Ectodermal cell (in vitro differentiated cells): Measurements from ENCODE around the gene SUGP2.

Source experiments
- H3K27ac ChIP-seq: 2 replicates; pipeline ENCODE4 v1.7.0; 2013; ENCODE audit warnings: mild to moderate bottlenecking, low read depth, low read length; ENCODE audit not compliant: insufficient read depth, poor library complexity, severe bottlenecking
- H3K27me3 ChIP-seq: 2 replicates; pipeline ENCODE4 v1.7.0; 2013; ENCODE audit warnings: mild to moderate bottlenecking, low read length; ENCODE audit not compliant: insufficient read depth, control insufficient read depth, poor library complexity, severe bottlenecking
- H3K36me3 ChIP-seq: one replicate; pipeline ENCODE4 v1.7.0; 2013; ENCODE audit warnings: low read length; ENCODE audit not compliant: control insufficient read depth, insufficient read depth
- H3K4me1 ChIP-seq: one replicate; pipeline ENCODE4 v1.7.0; 2013; ENCODE audit warnings: low read length; ENCODE audit not compliant: control insufficient read depth, insufficient read depth
- H3K4me3 ChIP-seq: 2 replicates; pipeline ENCODE4 v1.7.0; 2013; ENCODE audit warnings: low read depth, low read length, control low read depth; ENCODE audit not compliant: insufficient read depth
- H3K9me3 ChIP-seq: 2 replicates; pipeline ENCODE4 v1.7.0; 2013; ENCODE audit warnings: mild to moderate bottlenecking, low read length, moderate library complexity; ENCODE audit not compliant: control insufficient read depth
- WGBS, 2 experiments: methylation state at CpG; one replicate each; pipeline ENCODE4 v1.1.7; 2013; ENCODE audit warnings: missing lambda C conversion rate in 2 of 2; 5-methylcytosine and 5-hydroxymethylcytosine counted together

The SUGP2 gene

DNA sequence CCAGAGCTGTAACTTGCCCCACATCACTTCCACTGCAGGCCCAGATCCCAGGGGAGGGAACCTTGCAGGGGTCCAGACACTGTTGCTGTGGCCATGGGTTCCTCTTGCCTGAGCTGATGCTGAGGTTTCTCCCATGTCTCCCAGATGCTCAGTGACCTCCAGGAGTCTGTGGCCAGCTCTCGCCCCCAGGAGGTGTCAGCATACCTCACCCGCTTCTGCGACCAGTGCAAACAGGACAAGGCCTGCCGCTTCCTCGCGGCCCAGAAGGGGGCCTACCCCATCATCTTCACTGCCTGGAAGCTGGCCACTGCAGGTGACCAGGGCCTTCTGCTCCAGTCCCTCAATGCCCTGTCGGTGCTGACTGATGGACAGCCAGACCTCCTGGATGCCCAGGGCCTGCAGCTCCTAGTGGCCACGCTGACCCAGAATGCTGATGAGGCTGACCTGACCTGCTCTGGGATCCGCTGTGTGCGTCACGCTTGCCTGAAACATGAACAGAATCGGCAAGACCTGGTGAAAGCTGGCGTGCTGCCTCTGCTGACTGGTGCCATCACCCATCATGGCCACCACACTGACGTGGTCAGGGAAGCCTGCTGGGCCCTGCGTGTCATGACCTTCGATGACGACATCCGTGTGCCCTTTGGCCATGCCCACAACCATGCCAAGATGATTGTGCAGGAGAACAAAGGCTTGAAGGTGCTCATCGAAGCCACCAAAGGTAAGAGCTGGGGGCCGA lies 18.3 kb upstream of the SUGP2 start:
- Histone ChIP-seq H3K36me3 (peaks cover 40% of the 10 kb centered on the region), H3K4me3 (no peak overlapping the region), H3K9me3 (no peaks in the 10 kb centered on the region), H3K27ac (no peak overlapping the region), H3K4me1 (no peaks in the 10 kb centered on the region), H3K27me3 (no peaks in the 10 kb centered on the region)
- WGBS, 2 experiments, result 95% methylated on average over 20 of the region's 20 CpGs

DNA sequence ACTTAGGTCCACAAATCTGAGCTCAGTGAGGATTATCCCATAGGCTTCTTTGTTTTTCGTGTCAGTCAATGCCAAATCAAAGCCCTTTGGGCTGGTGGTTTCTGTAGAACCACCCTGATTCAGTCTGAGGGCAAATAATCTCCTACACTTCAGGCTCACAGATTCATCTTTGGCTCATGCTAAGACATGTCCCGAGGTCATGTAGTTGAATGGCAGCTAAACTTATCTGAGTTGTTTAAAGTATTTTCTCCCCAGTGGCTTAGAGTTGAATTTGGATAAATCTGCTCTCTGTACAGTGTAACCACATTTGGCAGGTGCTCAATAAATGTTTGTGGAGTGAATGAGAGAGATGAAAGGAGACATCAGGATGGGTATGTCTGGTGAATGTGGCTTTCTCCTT lies 17.4 kb upstream of the SUGP2 start:
- no peak overlapping the region for H3K4me3 ChIP-seq

DNA sequence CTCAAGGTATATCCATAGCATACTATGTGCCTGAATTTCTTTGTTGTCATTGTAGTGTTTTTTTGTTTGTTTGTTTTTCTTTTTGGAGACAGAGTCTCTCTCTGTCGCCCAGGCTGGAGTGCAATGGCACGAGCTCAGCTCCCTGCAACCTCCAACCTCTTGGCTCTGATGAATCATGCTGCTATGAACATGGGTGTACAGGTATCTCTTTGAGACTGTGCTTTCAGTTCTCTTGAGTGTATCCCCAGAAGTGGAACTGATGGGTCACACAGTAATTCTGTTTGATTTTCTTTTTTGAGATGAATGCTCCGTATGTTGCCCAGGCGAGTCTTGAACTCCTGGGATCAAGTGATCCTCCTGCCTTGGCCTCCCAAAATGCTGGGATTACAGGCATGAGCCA lies 16.8 kb upstream of the SUGP2 start:
- no peaks in the 10 kb centered on the region for H3K4me1 ChIP-seq
- H3K36me3 ChIP-seq, result peaks cover 30% of the 10 kb centered on the region
- H3K9me3 ChIP-seq, result no peaks in the 10 kb centered on the region
- no peak overlapping the region for H3K27ac ChIP-seq
- no peaks in the 10 kb centered on the region for H3K27me3 ChIP-seq
- H3K4me3 ChIP-seq, result no peak overlapping the region
- WGBS, 2 experiments, result 93 to 99% methylated on average over 4 of the region's 4 CpGs

More for the DNA sequence above, 17.4 kb upstream of the SUGP2 start:
- 88 to 93% methylated on average over 2 of the region's 2 CpGs for WGBS, 2 experiments
- Histone ChIP-seq H3K27me3 (no peaks in the 10 kb centered on the region), H3K9me3 (no peaks in the 10 kb centered on the region), H3K36me3 (peaks cover 37% of the 10 kb centered on the region), H3K4me1 (no peaks in the 10 kb centered on the region), H3K27ac (no peak overlapping the region)

DNA sequence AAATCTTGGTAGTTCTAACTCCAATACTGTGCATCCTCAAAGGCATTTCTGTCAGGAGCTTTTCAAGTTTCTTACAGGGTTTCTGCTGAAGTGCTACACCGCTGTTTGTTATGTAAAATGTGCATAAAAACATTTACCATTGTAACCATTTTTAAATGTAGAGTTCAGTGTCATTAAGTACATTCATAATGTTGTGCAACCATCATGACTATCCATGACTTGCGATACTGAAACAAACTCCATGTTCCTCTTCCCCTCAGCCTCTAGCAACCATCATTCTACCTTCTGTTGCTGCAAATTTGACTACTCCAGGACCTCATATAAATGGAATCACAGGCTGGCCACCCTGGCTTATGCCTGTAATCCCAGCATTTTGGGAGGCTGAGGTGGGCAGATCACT lies 16.1 kb upstream of the SUGP2 start:
- Histone ChIP-seq H3K27ac (no peak overlapping the region), H3K9me3 (no peaks in the 10 kb centered on the region), H3K36me3 (peaks cover 23% of the 10 kb centered on the region), H3K27me3 (no peaks in the 10 kb centered on the region), H3K4me1 (no peaks in the 10 kb centered on the region), H3K4me3 (no peak overlapping the region)
- WGBS, 2 experiments, result 95 to 100% methylated on average over 1 to 2 of the region's 2 CpGs

DNA sequence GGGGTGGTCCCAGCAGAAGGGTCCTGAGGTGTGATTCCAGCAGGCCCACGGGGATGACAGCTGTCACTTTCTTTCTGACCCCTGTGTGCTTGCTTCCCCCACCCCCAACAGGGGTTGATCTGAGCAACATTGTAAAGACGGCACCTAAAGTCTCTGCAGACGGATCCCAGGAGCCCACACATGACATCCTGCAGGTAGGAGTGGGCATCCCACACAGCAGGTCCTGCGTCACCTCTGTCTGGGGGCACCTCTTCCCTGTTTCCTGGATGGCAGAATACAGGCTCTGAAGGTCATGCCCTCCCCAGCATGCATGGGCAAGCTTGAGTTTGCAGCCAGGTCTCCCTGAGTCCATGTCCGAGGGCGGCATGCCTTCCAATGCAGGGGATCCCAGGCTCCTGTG lies 10.6 kb upstream of the SUGP2 start:
- Histone ChIP-seq H3K36me3 (no peaks in the 10 kb centered on the region), H3K9me3 (no peaks in the 10 kb centered on the region), H3K4me3 (no peak overlapping the region), H3K27ac (no peak overlapping the region), H3K27me3 (no peaks in the 10 kb centered on the region), H3K4me1 (no peaks in the 10 kb centered on the region)
- 94% methylated on average over 6 of the region's 6 CpGs for WGBS, 2 experiments

DNA sequence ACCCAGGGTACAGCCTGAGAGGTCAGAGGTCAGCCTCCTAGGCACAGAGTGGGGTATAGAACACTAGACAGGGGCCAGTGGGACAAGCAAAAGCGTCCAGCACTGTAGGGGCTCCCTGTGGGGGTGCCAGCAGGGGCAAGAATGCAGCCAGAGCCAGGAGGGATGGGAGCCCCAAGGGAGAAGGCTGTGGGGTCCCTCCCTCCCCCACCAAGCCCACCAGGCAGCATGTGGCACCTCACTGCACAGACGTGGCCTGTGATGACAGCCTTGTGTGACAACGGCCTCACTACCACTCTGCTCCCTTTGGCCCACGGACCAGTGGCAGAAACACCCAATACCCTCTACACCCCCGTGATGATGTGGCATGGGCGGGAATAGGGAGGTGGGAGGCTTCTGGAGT lies 10.2 kb upstream of the SUGP2 start:
- H3K4me1 ChIP-seq, result no peaks in the 10 kb centered on the region
- H3K27ac ChIP-seq, result no peak overlapping the region
- WGBS, 2 experiments, result 93 to 94% methylated on average over 6 of the region's 6 CpGs
- H3K36me3 ChIP-seq, result no peaks in the 10 kb centered on the region
- no peaks in the 10 kb centered on the region for H3K9me3 ChIP-seq
- H3K27me3 ChIP-seq, result no peaks in the 10 kb centered on the region
- H3K4me3 ChIP-seq, result no peak overlapping the region

DNA sequence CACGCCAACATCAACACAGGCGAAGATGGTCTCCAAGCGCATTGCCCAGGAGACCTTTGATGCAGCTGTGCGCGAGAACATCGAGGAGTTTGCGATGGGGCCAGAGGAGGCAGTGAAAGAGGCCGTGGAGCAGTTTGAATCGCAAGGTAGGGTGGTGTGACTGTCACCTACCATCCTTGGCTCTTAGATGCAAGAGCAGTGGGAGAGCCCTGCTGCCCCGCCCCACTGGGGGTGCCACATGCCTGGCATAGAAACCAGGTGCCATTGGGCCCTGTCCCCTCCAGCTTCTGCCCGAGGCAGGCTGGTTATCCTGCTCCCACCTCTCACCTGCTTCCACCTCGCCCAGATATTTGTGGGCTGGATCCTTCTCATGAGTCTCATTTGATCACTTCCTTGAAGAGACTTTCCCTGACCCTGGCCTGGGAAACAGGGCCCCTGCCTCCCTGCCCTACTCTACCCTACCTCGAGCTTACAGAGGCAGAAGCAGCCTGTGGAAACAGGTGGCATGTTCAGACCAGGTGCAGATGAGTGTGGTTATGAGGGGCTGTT lies 9.5 kb upstream of the SUGP2 start:
- WGBS, 2 experiments, result 94% methylated on average over 13 of the region's 13 CpGs
- H3K36me3 ChIP-seq, result peaks cover 5% of the 10 kb centered on the region
- no peak overlapping the region for H3K4me3 ChIP-seq

DNA sequence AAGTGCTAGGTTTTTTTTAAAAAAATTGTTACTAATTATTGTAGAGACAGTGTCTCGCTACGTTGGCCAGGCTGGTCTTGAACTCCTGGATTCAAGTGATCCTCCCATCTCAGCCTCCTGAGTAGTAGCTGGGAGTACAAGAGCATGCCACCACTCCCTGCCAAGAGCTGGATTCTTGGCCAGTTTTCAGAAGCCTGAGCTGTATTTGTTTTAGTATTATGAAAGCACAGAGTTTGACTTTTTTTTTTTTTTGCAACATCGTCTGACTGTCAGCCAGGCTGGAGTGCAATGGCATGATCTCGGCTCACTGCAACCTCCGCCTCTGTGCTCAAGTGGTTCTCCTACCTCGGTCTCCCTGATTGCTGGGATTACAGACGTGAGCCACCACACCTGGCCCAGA lies 7.1 kb upstream of the SUGP2 start:
- Histone ChIP-seq H3K27ac (no peak overlapping the region), H3K27me3 (no peaks in the 10 kb centered on the region), H3K36me3 (peaks cover 6% of the 10 kb centered on the region), H3K4me3 (no peak overlapping the region), H3K4me1 (no peaks in the 10 kb centered on the region), H3K9me3 (no peaks in the 10 kb centered on the region)
- 89 to 95% methylated on average over 7 of the region's 7 CpGs for WGBS, 2 experiments

More for the DNA sequence above, 9.5 kb upstream of the SUGP2 start:
- no peaks in the 10 kb centered on the region for H3K4me1 ChIP-seq
- H3K9me3 ChIP-seq, result no peaks in the 10 kb centered on the region
- H3K27me3 ChIP-seq, result no peaks in the 10 kb centered on the region
- no peak overlapping the region for H3K27ac ChIP-seq

DNA sequence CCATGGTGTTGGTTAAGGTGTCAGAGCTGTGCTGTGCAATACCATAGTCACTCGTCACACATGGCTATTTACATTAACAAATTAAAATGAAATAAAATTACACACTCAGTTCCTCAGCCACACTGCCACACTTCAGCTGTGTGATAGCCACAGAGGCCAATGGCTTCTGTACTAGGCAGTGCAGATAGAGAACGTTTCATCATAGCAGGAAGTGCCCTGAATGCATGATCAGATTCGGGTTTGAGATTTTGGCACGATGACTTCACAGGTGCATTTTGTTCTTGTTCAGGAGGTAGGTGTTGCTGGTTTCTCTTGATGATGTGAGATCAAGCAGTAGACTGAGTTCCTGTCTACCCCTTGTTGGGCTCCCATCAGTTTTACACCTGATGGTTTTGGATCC lies 6.6 kb upstream of the SUGP2 start:
- Histone ChIP-seq H3K27ac (no peak overlapping the region), H3K9me3 (no peaks in the 10 kb centered on the region), H3K36me3 (peaks cover 6% of the 10 kb centered on the region), H3K4me1 (no peaks in the 10 kb centered on the region), H3K27me3 (no peaks in the 10 kb centered on the region), H3K4me3 (no peak overlapping the region)
- 96 to 100% methylated on average over 4 of the region's 4 CpGs for WGBS, 2 experiments

DNA sequence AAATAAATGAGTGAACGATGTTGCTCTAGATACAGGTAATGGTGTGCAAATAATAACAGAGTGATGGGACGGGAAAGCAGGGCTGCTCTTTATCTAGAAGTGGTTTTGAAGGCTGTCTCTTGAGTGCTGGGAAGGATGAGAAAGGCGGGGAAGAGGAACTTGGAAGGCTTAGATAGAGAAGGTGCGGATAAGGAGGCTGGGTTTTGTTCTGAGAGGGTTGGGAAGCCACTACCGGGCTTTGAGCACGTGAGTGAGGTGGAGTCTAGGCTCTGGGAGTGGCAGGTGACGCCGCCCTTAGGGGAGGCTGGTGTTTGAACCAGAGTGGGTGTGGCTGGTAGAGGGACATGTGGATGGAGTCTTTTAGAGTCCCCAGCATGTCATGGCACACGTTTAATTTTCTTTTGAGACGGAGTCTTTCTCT lies 897 bp upstream of the SUGP2 start:
- WGBS, 2 experiments, result 8 to 9% methylated on average over 10 of the region's 10 CpGs
- Histone ChIP-seq H3K4me1 (no peaks in the 10 kb centered on the region), H3K36me3 (peaks cover 6% of the 10 kb centered on the region), H3K9me3 (no peaks in the 10 kb centered on the region), H3K27ac (peak overlapping the region; percentile 65), H3K4me3 (peak overlapping the region; percentile 85), H3K27me3 (no peaks in the 10 kb centered on the region)
